K562 (cell line): Measurements from ENCODE around the gene CD109. TPM values are rescaled to one million over a fixed set of nuclear protein-coding genes. Genes with fewer than 3 reads are reported as not detected.

Source experiments
- ATAC-seq: fragments of 200-7000 bp; cut with Tn5 transposase; 3 replicates; pipeline ENCODE4 v1.9.1; 2020; ENCODE audit warnings: moderate library complexity
- BruUV-seq: library from RNA; stranded (reverse); fragments of 400-500 nt; replicated peaks from 2 replicates; lab custom pipeline; 2021; lab: Mats Ljungman, UMichigan
- CTCF ChIA-PET: fragments of 300-600 bp; formaldehyde crosslinking; extraction: SDS; loops from one replicate; lab custom pipeline; 2021; ENCODE audit warnings: low intra/inter-chr PET ratio; lab: Yijun Ruan, JAX
- POLR2A ChIA-PET: fragments of 300-600, 350-650 bp; sonication (Branson Sonifier 250); formaldehyde crosslinking; extraction: SDS; loops from one replicate; lab custom pipeline; 2021; ENCODE audit warnings: antibody characterized with exemption, inconsistent platforms; lab: Yijun Ruan, JAX
- DNase-seq, 4 experiments: peaks; one replicate each; pipeline versions ENCODE4 v3.0.0 to v3.0.0-alpha.2; 2011 to 2018; ENCODE audit warnings: low spot score in 3 of 4, mixed read lengths in 3 of 4; ENCODE audit errors: extremely low read depth in 1 of 4
- FAIRE-seq: peaks from 2 replicates; lab custom pipeline; 2011; peaks lifted over from hg19 to GRCh38; lab: Jason Lieb, UNC
- H2AFZ ChIP-seq: 2 replicates; pipeline ENCODE4 v1.6.0; 2011; ENCODE audit warnings: low read depth, low read length, control low read depth, inconsistent platforms
- H3K27ac ChIP-seq: fragments of 200-600 bp; 3 replicates; pipeline ENCODE4 v1.8.0; 2011; ENCODE audit warnings: low read depth, mild to moderate bottlenecking, control low read depth, inconsistent platforms, low read length, moderate library complexity, mixed read lengths; ENCODE audit errors: extremely low read depth
- H3K27me3 ChIP-seq, 2 experiments: fragments of 300-600 bp in 1 of 2; 2 replicates in 1 of 2; 3 replicates in 1 of 2; pipeline versions ENCODE4 v1.6.0 to v1.8.0; 2011; ENCODE audit warnings: inconsistent platforms in 2 of 2, low read length in 2 of 2, mild to moderate bottlenecking in 1 of 2, mixed read lengths in 1 of 2, moderate library complexity in 1 of 2; ENCODE audit not compliant: control insufficient read depth in 2 of 2, insufficient read depth in 2 of 2
- H3K36me3 ChIP-seq: fragments of 300-600 bp; 3 replicates; pipeline ENCODE4 v1.8.0; 2011; ENCODE audit warnings: mild to moderate bottlenecking, low read length, inconsistent platforms; ENCODE audit not compliant: control insufficient read depth, insufficient read depth
- H3K4me1 ChIP-seq, 2 experiments: fragments of 200-600 bp in 1 of 2; replicated peaks in 1 of 2; 2 replicates in 1 of 2; 3 replicates in 1 of 2; pipeline versions ENCODE4 v1.5.1 to v1.8.0; 2011; ENCODE audit warnings: inconsistent platforms in 2 of 2, low read length in 2 of 2, mild to moderate bottlenecking in 1 of 2, mixed read lengths in 1 of 2, moderate library complexity in 1 of 2; ENCODE audit not compliant: control insufficient read depth in 2 of 2, insufficient read depth in 2 of 2
- H3K4me2 ChIP-seq: 2 replicates; pipeline ENCODE4 v1.6.1; 2011; ENCODE audit warnings: low read length, control low read depth, inconsistent platforms, mixed read lengths; ENCODE audit not compliant: insufficient read depth
- H3K4me3 ChIP-seq: fragments of 200-600 bp; sonication (generic), shearing (Covaris generic); 2 replicates; pipeline ENCODE4 v1.5.1; 2016; ENCODE audit warnings: control low read depth, inconsistent platforms
- H3K79me2 ChIP-seq: fragments of 200-600 bp; 3 replicates; pipeline ENCODE4 v1.8.0; 2011; ENCODE audit warnings: low read length, inconsistent platforms; ENCODE audit not compliant: control insufficient read depth, insufficient read depth
- H3K9ac ChIP-seq, 2 experiments: 2 replicates each; pipeline versions ENCODE4 v1.6.0 to v1.6.1; 2011; ENCODE audit warnings: low read depth in 2 of 2, low read length in 2 of 2, control low read depth in 1 of 2, inconsistent platforms in 1 of 2, mild to moderate bottlenecking in 1 of 2, mixed read lengths in 1 of 2; ENCODE audit not compliant: insufficient read depth in 1 of 2
- H3K9me1 ChIP-seq: one replicate; pipeline ENCODE4 v1.6.0; 2011; ENCODE audit warnings: inconsistent platforms, mild to moderate bottlenecking, low read length, moderate library complexity; ENCODE audit not compliant: control insufficient read depth, insufficient read depth
- H3K9me3 ChIP-seq: replicated peaks from 2 replicates; pipeline ENCODE4 v1.5.1; 2011; ENCODE audit warnings: low read depth, low read length, inconsistent platforms; ENCODE audit not compliant: control insufficient read depth, insufficient read depth
- H4K20me1 ChIP-seq: replicated peaks from 2 replicates; pipeline ENCODE4 v1.6.1; 2011; ENCODE audit warnings: low read length, inconsistent platforms, mixed read lengths; ENCODE audit not compliant: control insufficient read depth, insufficient read depth
- ARID3A ChIP-seq: IDR thresholded peaks from 2 replicates; pipeline ENCODE4 v1.6.1; 2012; ENCODE audit warnings: low read depth, low read length, improper control_type of control experiment, borderline replicate concordance
- ATF6 ChIP-seq: sonication (generic); formaldehyde crosslinking; IDR thresholded peaks from 2 replicates; pipeline ENCODE4 v1.4.0; 2020; ENCODE audit warnings: mild to moderate bottlenecking, missing genetic modification reagents
- FOSL1 ChIP-seq: fragments of 200-800 bp; sonication (Bioruptor generic); conservative IDR thresholded peaks from 2 replicates; pipeline ENCODE4 v1.6.1; 2016; ENCODE audit warnings: missing genetic modification characterization, missing compliant biosample characterization
- FOXO4 ChIP-seq: fragments of 450-650 bp; formaldehyde crosslinking; IDR thresholded peaks from 2 replicates; pipeline ENCODE4 v1.4.0; 2020; ENCODE audit warnings: mild to moderate bottlenecking, moderate library complexity
- MYBL2 ChIP-seq, 2 experiments: fragments of 450-650 bp in 1 of 2; sonication (generic) in 1 of 2; formaldehyde crosslinking in 1 of 2; IDR thresholded peaks; 2 replicates each; pipeline versions ENCODE4 v1.6.1 to v1.8.1; 2017 to 2022; ENCODE audit warnings: borderline replicate concordance in 1 of 2, inconsistent platforms in 1 of 2, low read depth in 1 of 2, mild to moderate bottlenecking in 1 of 2, missing genetic modification reagents in 1 of 2, moderate library complexity in 1 of 2
- PHF8 ChIP-seq: fragments of 200-600 bp; sonication (generic); IDR thresholded peaks from 2 replicates; pipeline ENCODE4 v1.6.1; 2012; ENCODE audit warnings: mixed run types, mild to moderate bottlenecking, inconsistent platforms, low read length, moderate library complexity, borderline replicate concordance
- SMC3 ChIP-seq: conservative IDR thresholded peaks from 2 replicates; pipeline ENCODE4 v1.6.1; 2011; ENCODE audit warnings: low read depth, low read length, improper control_type of control experiment; ENCODE audit not compliant: insufficient read depth
- ZBTB5 ChIP-seq: fragments of 450-650 bp; IDR thresholded peaks from 2 replicates; pipeline ENCODE4 v1.6.1; 2017; ENCODE audit warnings: antibody characterized with exemption
- ZNF395 ChIP-seq: fragments of 200-800 bp; sonication (Bioruptor generic); IDR thresholded peaks from 2 replicates; pipeline ENCODE4 v1.6.1; 2017; ENCODE audit warnings: missing genetic modification characterization, missing compliant biosample characterization
- ZNF76 ChIP-seq: fragments of 250-450 bp; sonication (Bioruptor Pico); IDR thresholded peaks from 2 replicates; pipeline ENCODE4 v1.4.0; 2020; ENCODE audit warnings: mild to moderate bottlenecking, moderate library complexity, borderline replicate concordance
- WGBS: fragments of 100-300 bp; shearing (Covaris generic); methylation state at CpG from one replicate; pipeline ENCODE4 v1.1.6; 2016; ENCODE audit warnings: low coverage, mixed read lengths; ENCODE audit not compliant: insufficient coverage; ENCODE audit errors: missing lambda C conversion rate; 5-methylcytosine and 5-hydroxymethylcytosine counted together
- in situ Hi-C: fragments of 300-500 bp; cut with MboI; formaldehyde crosslinking; loops from 4 replicates; pipeline ENCODE4 v1.15.0; 2018; ENCODE audit warnings: inconsistent platforms, mixed read lengths
- intact Hi-C: fragments of 100-400 bp; cut with micrococcal nuclease; formaldehyde crosslinking; loops from 2 replicates; pipeline ENCODE4 v1.14.2; 2022
- polyA plus RNA-seq, 8 experiments: library from polyadenylated mRNA; depleted of rRNA in 4 of 8; stranded (reverse) in 5 of 8; unstranded in 3 of 8; fragments of >200 nt; fragmentation: Nextera tagmentation in 2 of 8; fragmentation: Illumina TruSeq in 1 of 8; extraction: Ambion mirVana in 2 of 8; extraction: Trizol in 1 of 8; gene quantifications; 2 replicates each; pipeline versions ENCODE4 v1.2.1 to v1.2.3, GENCODE V29; 2011 to 2014; ENCODE audit warnings: inconsistent platforms in 1 of 8, missing spikeins in 1 of 8
- total RNA-seq, 7 experiments: library from RNA; depleted of rRNA in 6 of 7; stranded (reverse); fragments of >200 nt in 6 of 7; fragmentation: Illumina TruSeq in 2 of 7; extraction: Trizol in 2 of 7; gene quantifications; 2 replicates each; pipeline versions ENCODE4 v1.2.1 to v1.2.3, GENCODE V29; 2011 to 2021; ENCODE audit warnings: low replicate concordance in 1 of 7

CD109 gene
- total and polyA plus RNA-seq, 9 of the 15 experiments (the other 6 are each of a cell fraction or from before 2014, with no cell fraction given) = under 0.01 to 0.22 (median 0.11) TPM

- TF ChIP-seq ARID3A (no peak), PHF8 (no peak), ZBTB5 (no peak)
These were observed 47.1 kb downstream of the CD109 start (continued) for GRCh38 chr6:73743081-73743480.

GRCh38 chr6:73743556-73743955, 47.6 kb downstream of the CD109 start:
- FAIRE-seq (no peak), ATAC-seq (no peak)
- no peak overlapping the region for H3K9ac ChIP-seq
- H3K9me3 ChIP-seq = no peaks in the 10 kb centered on the region
- no peaks in the 10 kb centered on the region for H3K9me1 ChIP-seq
- H3K27me3 ChIP-seq = no peaks in the 10 kb centered on the region
- no peak overlapping the region for H3K27ac ChIP-seq
- no peak overlapping the region for H3K4me3 ChIP-seq
- H3K4me2 ChIP-seq = no peak overlapping the region
- H3K79me2 ChIP-seq = no peaks in the 10 kb centered on the region
- ChIA-PET POLR2A (no interaction called here), CTCF (no interaction called here)
- no peaks in the 10 kb centered on the region for H4K20me1 ChIP-seq
- in situ Hi-C loops (loop anchor here (25.0 kb wide), 1 partner anchor 1794 kb away; no protein-coding TSS in a partner anchor), intact Hi-C loops (no loop called here)
- BruUV-seq = no TSS peak
- no peaks in the 10 kb centered on the region for H3K4me1 ChIP-seq
- H3K36me3 ChIP-seq = no peaks in the 10 kb centered on the region
- 2% methylated on average over 3 of the region's 3 CpGs for WGBS
- no peak for TF ChIP-seq FOSL1
- TF ChIP-seq ZNF395 (CRISPR knock-in tag) = no peak
- TF ChIP-seq SMC3 = no peak
- TF ChIP-seq MYBL2 (IDR thresholded peaks at IDR 0.05; ENCODE audit: low read depth) = no peak
- no peak for TF ChIP-seq MYBL2 (CRISPR knock-in tag; IDR thresholded peaks at IDR 0.05; ENCODE audit: borderline replicate concordance)
- no peak for TF ChIP-seq ATF6
- no peak for TF ChIP-seq FOXO4 (CRISPR knock-in tag)
- TF ChIP-seq ZNF76 (CRISPR knock-in tag) = no peak
- TF ChIP-seq, all 486 proteins: peak for 0
- H2AFZ ChIP-seq = no peak overlapping the region
- DNase-seq = no peak
